Breast epithelium (tissue), 4 donors: ENCODE results near the gene KRTAP10-1. TPM values are rescaled to one million over a fixed set of nuclear protein-coding genes. Genes with fewer than 3 reads are reported as not detected.
"Not testable (repeated sequence)": the region's sequence is repeated elsewhere in the genome, so short reads cannot be mapped to it uniquely, and the experiment has no call there.

ENCODE experiments used
- DNase-seq, 2 donors: peaks; one replicate each; pipeline ENCODE4 v3.0.0-alpha.2; 2019; ENCODE audit warnings: low spot score in 2 of 2
- H3K27ac ChIP-seq, 2 donors: fragments of 200-600 bp; sonication (generic) in 1 of 2; one replicate each; pipeline ENCODE4 v1.5.1; 2016 to 2019; ENCODE audit warnings: mild to moderate bottlenecking in 1 of 2
- H3K27me3 ChIP-seq, 2 donors: fragments of 200-600 bp; sonication (generic) in 1 of 2; one replicate each; pipeline versions ENCODE4 v1.5.1 to v1.6.0; 2017 to 2019; ENCODE audit warnings: control low read depth in 1 of 2, mild to moderate bottlenecking in 1 of 2
- H3K36me3 ChIP-seq: fragments of 200-600 bp; one replicate; pipeline ENCODE4 v1.5.1; 2019
- H3K4me1 ChIP-seq, 2 donors: fragments of 200-600 bp; sonication (generic); one replicate each; pipeline ENCODE4 v1.5.1; 2016 to 2019; ENCODE audit warnings: control low read depth in 1 of 2
- H3K4me3 ChIP-seq, 3 donors: fragments of 200-600 bp; sonication (generic); 1 replicate in 2 of 3; 2 replicates in 1 of 3; pipeline ENCODE4 v1.5.1; 2016 to 2019; ENCODE audit warnings: mild to moderate bottlenecking in 3 of 3, moderate library complexity in 2 of 3
- H3K9me3 ChIP-seq, 2 donors: fragments of 200-600 bp; sonication (generic) in 1 of 2; one replicate each; pipeline ENCODE4 v1.5.1; 2016 to 2019; ENCODE audit warnings: control low read depth in 1 of 2
- CTCF ChIP-seq, 3 donors: fragments of 450-650 bp; IDR thresholded peaks; one replicate each; pipeline ENCODE4 v1.5.1; 2016 to 2017; ENCODE audit warnings: antibody characterized with exemption in 3 of 3, mild to moderate bottlenecking in 3 of 3, moderate library complexity in 3 of 3
- POLR2A ChIP-seq: fragments of 450-650 bp; IDR thresholded peaks from one replicate; pipeline ENCODE4 v1.6.1; 2016; ENCODE audit warnings: antibody characterized with exemption, mild to moderate bottlenecking, moderate library complexity
- POLR2AphosphoS5 ChIP-seq, 3 donors: sonication (generic); formaldehyde crosslinking; IDR thresholded peaks; one replicate each; pipeline ENCODE4 v1.6.1; 2017; ENCODE audit warnings: antibody characterized with exemption in 3 of 3
- intact Hi-C: fragments of 100-400 bp; cut with DNase I; formaldehyde crosslinking; loops from one replicate; pipeline ENCODE4 v1.15.1; 2023; ENCODE audit warnings: low total_unique reads
- total RNA-seq, 3 donors: library from RNA; depleted of rRNA; stranded (reverse); fragments of >200 nt; gene quantifications; one replicate each; pipeline ENCODE4 v1.1.0, GENCODE V29; 2016

Gene KRTAP10-1
- total RNA-seq, 3 donors from 2014 or later: not detected

- Histone ChIP-seq H3K27ac (no peak overlapping the region), H3K36me3 (no peaks in the 10 kb centered on the region), H3K4me1 (no peaks in the 10 kb centered on the region), H3K9me3 (peaks cover 22 to 30% of the 10 kb centered on the region in 2 donors), H3K27me3 (peaks cover 0 to 19% of the 10 kb centered on the region in 2 donors), H3K4me3 (no peak overlapping the region)
- no peak for DNase-seq
- intact Hi-C loops: no loop called here
- TF ChIP-seq POLR2AphosphoS5 (IDR thresholded peaks at IDR 0.05) (no peak), CTCF (IDR thresholded peaks at IDR 0.05) (no peak), POLR2A (no peak)
Measured at GRCh38 chr21:44582055-44582454, 42.1 kb upstream of the KRTAP10-1 start.

- no peak overlapping the region for H3K27ac ChIP-seq
- H3K9me3 ChIP-seq: peaks cover 29 to 31% of the 10 kb centered on the region in 2 donors
- TF ChIP-seq POLR2AphosphoS5 (IDR thresholded peaks at IDR 0.05) (no peak), CTCF (IDR thresholded peaks at IDR 0.05) (no peak)
- H3K4me1 ChIP-seq: no peaks in the 10 kb centered on the region
- DNase-seq: no peak
- no peaks in the 10 kb centered on the region for H3K36me3 ChIP-seq
- intact Hi-C loops: no loop called here
- no peak overlapping the region for H3K4me3 ChIP-seq
- H3K27me3 ChIP-seq: peaks cover 0 to 15% of the 10 kb centered on the region in 2 donors
Measured at GRCh38 chr21:44581158-44581557, 41.2 kb upstream of the KRTAP10-1 start.

GRCh38 chr21:44580231-44580821, 40.3 kb upstream of the KRTAP10-1 start, which contains the start of gene KRTAP10-5:
TSS of gene KRTAP10-5 (minus strand) at chr21:44580604. CDS start at chr21:44580578, 26 bp downstream.
- peak in 1 of 2 donors; percentile 22 for DNase-seq
- intact Hi-C loops, H3K27ac ChIP-seq, H3K4me3 ChIP-seq, H3K4me1 ChIP-seq, H3K36me3 ChIP-seq, H3K27me3 ChIP-seq: not testable (repeated sequence)
- peaks cover 25 to 38% of the 10 kb centered on the region in 2 donors for H3K9me3 ChIP-seq

- no peak overlapping the region for H3K27ac ChIP-seq
- TF ChIP-seq POLR2AphosphoS5 (IDR thresholded peaks at IDR 0.05) (no peak), POLR2A (no peak), CTCF (IDR thresholded peaks at IDR 0.05) (no peak)
- peaks cover 0 to 5% of the 10 kb centered on the region in 2 donors for H3K27me3 ChIP-seq
- intact Hi-C loops: no loop called here
- no peaks in the 10 kb centered on the region for H3K36me3 ChIP-seq
- H3K4me3 ChIP-seq: no peak overlapping the region
- peaks cover 25 to 38% of the 10 kb centered on the region in 2 donors for H3K9me3 ChIP-seq
- H3K4me1 ChIP-seq: no peaks in the 10 kb centered on the region
- peak in 1 of 2 donors; percentile 24 for DNase-seq
Measured at GRCh38 chr21:44579833-44580144, 39.8 kb upstream of the KRTAP10-1 start.

GRCh38 chr21:44579056-44579832, 39.2 kb upstream of the KRTAP10-1 start:
- H3K9me3 ChIP-seq: peaks cover 25 to 38% of the 10 kb centered on the region in 2 donors
- no peak for TF ChIP-seq POLR2A
- no peak for TF ChIP-seq POLR2AphosphoS5 (IDR thresholded peaks at IDR 0.05)
- no peak for TF ChIP-seq CTCF (IDR thresholded peaks at IDR 0.05)
- H3K4me1 ChIP-seq: no peaks in the 10 kb centered on the region
- no peak overlapping the region for H3K4me3 ChIP-seq
- no peaks in the 10 kb centered on the region for H3K36me3 ChIP-seq
- no peak overlapping the region for H3K27ac ChIP-seq
- no peak for DNase-seq
- intact Hi-C loops: no loop called here
- peaks cover 0 to 10% of the 10 kb centered on the region in 2 donors for H3K27me3 ChIP-seq
